ENCODE data around the gene OR4C16. TPM values are rescaled to one million over a fixed set of nuclear protein-coding genes. Genes with fewer than 3 reads are reported as not detected.

Gene OR4C16
- total and polyA plus RNA-seq, 2 of the 13 experiments (the other 11 are each of a cell fraction or from before 2014, with no cell fraction given) = not detected

DNA sequence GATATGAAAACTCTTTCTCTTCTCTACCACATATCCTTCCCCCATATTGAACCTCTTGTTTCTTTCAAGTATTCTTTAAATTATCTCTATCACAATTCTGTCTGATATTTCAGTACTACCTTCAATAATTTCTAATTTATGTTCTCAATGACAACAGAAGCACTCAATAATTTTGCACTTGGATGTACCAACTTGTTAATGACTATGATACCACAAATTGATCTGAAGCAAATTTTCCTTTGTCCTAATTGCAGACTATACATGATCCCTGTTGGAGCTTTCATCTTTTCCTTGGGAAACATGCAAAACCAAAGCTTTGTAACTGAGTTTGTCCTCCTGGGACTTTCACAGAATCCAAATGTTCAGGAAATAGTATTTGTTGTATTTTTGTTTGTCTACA lies 17.8 kb upstream of the OR4C16 start, which contains the start of gene OR4C15:
OR4C15 (plus strand) TSS at position 301 of the 400 bp plus-strand sequence; CDS start at position 301, 0 bp downstream.
- Histone ChIP-seq H2AFZ (ENCODE audit: low read length) (no peak within 1 kb of the TSS), H3K27me3 (ENCODE audit: control insufficient read depth in 1 of 2, insufficient read depth in 2 of 2, low read length in 2 of 2) (no peaks in the 10 kb centered on the region), H3K9me3 (ENCODE audit: low read length) (peaks cover 70% of the 10 kb centered on the region), H3K4me3 (replicated peaks in 1 of 3; ENCODE audit: insufficient read depth in 1 of 3, low read depth in 2 of 3, low read length in 3 of 3) (no peak within 1 kb of the TSS), H3K36me3 (replicated peaks in 1 of 2; ENCODE audit: control insufficient read depth in 1 of 2, insufficient read depth in 2 of 2, low read length in 2 of 2) (no peaks in the 10 kb centered on the region), H3K4me2 (ENCODE audit: low read depth, low read length) (no peak within 1 kb of the TSS), H3K4me1 (ENCODE audit: insufficient read depth, low read length) (no peaks in the 10 kb centered on the region), H3K9ac (ENCODE audit: insufficient read depth, low read depth, low read length) (no peak within 1 kb of the TSS), H4K20me1 (ENCODE audit: insufficient read depth, low read length) (no peaks in the 10 kb centered on the region), H3K79me2 (ENCODE audit: insufficient read depth, low read length) (no peaks in the 10 kb centered on the region), H3K27ac (ENCODE audit: extremely low read length, insufficient read depth, low read length) (no peak within 1 kb of the TSS)
- BruUV-seq (replicated peaks) = no TSS peak
- no peak for ATAC-seq
- no peak for FAIRE-seq
- no peak for DNase-seq (ENCODE audit: low spot score)
- no peak for TF ChIP-seq CHCHD3 (CRISPR knock-in tag; IDR thresholded peaks at IDR 0.05)
- TF ChIP-seq SSRP1 (CRISPR knock-in tag; IDR thresholded peaks at IDR 0.05) = no peak
- TF ChIP-seq, protein P1, sequence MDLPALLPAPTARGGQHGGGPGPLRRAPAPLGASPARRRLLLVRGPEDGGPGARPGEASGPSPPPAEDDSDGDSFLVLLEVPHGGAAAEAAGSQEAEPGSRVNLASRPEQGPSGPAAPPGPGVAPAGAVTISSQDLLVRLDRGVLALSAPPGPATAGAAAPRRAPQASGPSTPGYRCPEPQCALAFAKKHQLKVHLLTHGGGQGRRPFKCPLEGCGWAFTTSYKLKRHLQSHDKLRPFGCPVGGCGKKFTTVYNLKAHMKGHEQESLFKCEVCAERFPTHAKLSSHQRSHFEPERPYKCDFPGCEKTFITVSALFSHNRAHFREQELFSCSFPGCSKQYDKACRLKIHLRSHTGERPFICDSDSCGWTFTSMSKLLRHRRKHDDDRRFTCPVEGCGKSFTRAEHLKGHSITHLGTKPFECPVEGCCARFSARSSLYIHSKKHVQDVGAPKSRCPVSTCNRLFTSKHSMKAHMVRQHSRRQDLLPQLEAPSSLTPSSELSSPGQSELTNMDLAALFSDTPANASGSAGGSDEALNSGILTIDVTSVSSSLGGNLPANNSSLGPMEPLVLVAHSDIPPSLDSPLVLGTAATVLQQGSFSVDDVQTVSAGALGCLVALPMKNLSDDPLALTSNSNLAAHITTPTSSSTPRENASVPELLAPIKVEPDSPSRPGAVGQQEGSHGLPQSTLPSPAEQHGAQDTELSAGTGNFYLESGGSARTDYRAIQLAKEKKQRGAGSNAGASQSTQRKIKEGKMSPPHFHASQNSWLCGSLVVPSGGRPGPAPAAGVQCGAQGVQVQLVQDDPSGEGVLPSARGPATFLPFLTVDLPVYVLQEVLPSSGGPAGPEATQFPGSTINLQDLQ (CRISPR knock-in tag; IDR thresholded peaks at IDR 0.05) = no peak
- no peak for TF ChIP-seq ZNF737 (CRISPR knock-in tag; IDR thresholded peaks at IDR 0.05; ENCODE audit: borderline replicate concordance)
- no peak for TF ChIP-seq ZFP90 (CRISPR knock-in tag; IDR thresholded peaks at IDR 0.05; ENCODE audit: borderline replicate concordance)
- TF ChIP-seq MTERF4 (CRISPR knock-in tag; IDR thresholded peaks at IDR 0.05) = no peak
- TF ChIP-seq ZNF318 (CRISPR knock-in tag; IDR thresholded peaks at IDR 0.05) = no peak
- no peak for TF ChIP-seq HIVEP1 (CRISPR knock-in tag; IDR thresholded peaks at IDR 0.05)
- CTCF ChIA-PET (ENCODE audit: low intra/inter-chr PET ratio, low total read pairs) = no interaction called here
- in situ Hi-C loops (cut with HindIII; ENCODE audit: extremely low pct_ligation_motif_present, low pct_unique_long_range_greater_than_20kb) = no loop called here
- intact Hi-C loops (cut with micrococcal nuclease; ENCODE audit: unreplicated experiment) = no loop called here
- POLR2A ChIA-PET = no interaction called here

All from HepG2 (cell line).